Stimulated activated CD4-positive, alpha-beta T cell treated with anti-CD3 and anti-CD28 coated beads, TNF-alpha, amount 100 ng/mL, for 1 hour (primary cell): ENCODE data around the gene HMX3.

Experiments used
- DNase-seq, 3 donors: peaks; one replicate each; pipeline ENCODE4 v3.0.0-alpha.2; 2020; ENCODE audit warnings: low read depth in 3 of 3, low spot score in 1 of 3

Gene HMX3

GRCh38 chr10:123135415-123136141 is at the start of gene HMX3:
TSS of gene HMX3 (plus strand) at chr10:123135970. CDS start at chr10:123136051, 81 bp downstream.
- DNase-seq: no peak

- DNase-seq: no peak
Observed at GRCh38 chr10:123086281-123086680, 49.5 kb upstream of the HMX3 start.

GRCh38 chr10:123087348-123087747 is 48.4 kb upstream of the HMX3 start:
- DNase-seq: no peak

GRCh38 chr10:123087786-123088185 is 48.0 kb upstream of the HMX3 start:
- DNase-seq: no peak

GRCh38 chr10:123092635-123093414 is 42.9 kb upstream of the HMX3 start:
- no peak for DNase-seq

GRCh38 chr10:123093489-123093888 is 42.3 kb upstream of the HMX3 start:
- no peak for DNase-seq

GRCh38 chr10:123096452-123096851 is 39.3 kb upstream of the HMX3 start:
- DNase-seq: no peak

- DNase-seq: no peak
Observed at GRCh38 chr10:123097039-123097438, 38.7 kb upstream of the HMX3 start.

- no peak for DNase-seq
Observed at GRCh38 chr10:123100030-123100762, 35.6 kb upstream of the HMX3 start.

GRCh38 chr10:123101872-123102271 is 33.9 kb upstream of the HMX3 start:
- DNase-seq: no peak

- DNase-seq: no peak
Observed at GRCh38 chr10:123102673-123103072, 33.1 kb upstream of the HMX3 start.

- no peak for DNase-seq
Observed at GRCh38 chr10:123103944-123104343, 31.8 kb upstream of the HMX3 start.

GRCh38 chr10:123109466-123109865 is 26.3 kb upstream of the HMX3 start:
- no peak for DNase-seq

- no peak for DNase-seq
Observed at GRCh38 chr10:123117644-123118417, 17.9 kb upstream of the HMX3 start.

- DNase-seq: no peak
Observed at GRCh38 chr10:123119081-123119480, 16.7 kb upstream of the HMX3 start.

- no peak for DNase-seq
Observed at GRCh38 chr10:123126246-123126645, 9.5 kb upstream of the HMX3 start.

GRCh38 chr10:123129618-123130271 is 6.0 kb upstream of the HMX3 start:
- DNase-seq: no peak

GRCh38 chr10:123132576-123133477 is 2.9 kb upstream of the HMX3 start:
- peak; percentile 59 to 81 (median 72) for DNase-seq

GRCh38 chr10:123133541-123134342 is 2.0 kb upstream of the HMX3 start:
- no peak for DNase-seq
